Psoas muscle (tissue), 8 donors: Measurements from ENCODE around the gene C10orf143. TPM values are rescaled to one million over a fixed set of nuclear protein-coding genes. Genes with fewer than 3 reads are reported as not detected.
A peak's percentile ranks its signal among the peaks of the same experiment; 100 is the strongest.

Source experiments
- ATAC-seq, 4 donors: fragments of 200-7000 bp; cut with Tn5 transposase; one replicate each; pipeline ENCODE4 v1.9.1; 2020; ENCODE audit warnings: moderate library complexity in 3 of 4, mild to moderate bottlenecking in 2 of 4
- DNase-seq, 2 donors: peaks; one replicate each; pipeline ENCODE4 v3.0.0-alpha.2; 2020
- H3K27ac ChIP-seq: fragments of 200-600 bp; one replicate; pipeline ENCODE4 v1.8.0; 2022
- H3K27me3 ChIP-seq, 3 donors: fragments of 200-600 bp in 1 of 3; one replicate each; pipeline versions ENCODE4 v1.6.1 to v1.8.0; 2013 to 2022; ENCODE audit warnings: low read length in 2 of 3, mild to moderate bottlenecking in 2 of 3, moderate library complexity in 1 of 3; ENCODE audit not compliant: insufficient read depth in 3 of 3
- H3K36me3 ChIP-seq, 2 donors: fragments of 200-600 bp in 1 of 2; one replicate each; pipeline versions ENCODE4 v1.6.1 to v1.8.0; 2013 to 2022; ENCODE audit warnings: low read depth in 1 of 2, mild to moderate bottlenecking in 1 of 2, moderate library complexity in 1 of 2; ENCODE audit not compliant: insufficient read depth in 1 of 2
- H3K4me1 ChIP-seq: fragments of 200-600 bp; one replicate; pipeline ENCODE4 v1.8.0; 2022
- H3K4me3 ChIP-seq: fragments of 200-600 bp; one replicate; pipeline ENCODE4 v1.8.0; 2022; ENCODE audit warnings: mild to moderate bottlenecking
- H3K9me3 ChIP-seq: fragments of 200-600 bp; one replicate; pipeline ENCODE4 v1.8.0; 2022
- CTCF ChIP-seq: fragments of 200-600 bp; IDR thresholded peaks from one replicate; pipeline ENCODE4 v1.8.0; 2022; ENCODE audit warnings: antibody characterized with exemption
- WGBS, 3 donors: extraction: QIAGEN DNeasy Blood & Tissue Kit; methylation state at CpG; one replicate each; pipeline versions ENCODE4 v1.1.6 to v1.1.7; 2013; 5-methylcytosine and 5-hydroxymethylcytosine counted together
- intact Hi-C, 2 donors: fragments of 100-400 bp; cut with DNase I; formaldehyde crosslinking; loops; one replicate each; pipeline versions ENCODE4 v1.11.0 to v1.14.2; 2022
- polyA plus RNA-seq, 3 donors: library from polyadenylated mRNA; stranded (reverse); fragments of 200-250 nt; gene quantifications; one replicate each; pipeline ENCODE4 v1.2.3, GENCODE V29; 2013
- total RNA-seq, 4 donors: library from RNA; stranded (reverse); fragmentation: NEBNext Ultra II Directional in 2 of 4; extraction: Animal tissue kit (Norgen Biotek cat#: 25700) in 2 of 4; gene quantifications; one replicate each; pipeline versions ENCODE4 v1.2.1 to v1.2.4, GENCODE V29; 2021 to 2023
- donor health status: healthy with polysubstance abuse.
- donor health status: DM: no; HTN: no; CAD: no; lungs with moderate emphysema.
- donor health status: Bipolar disorder and iron deficiency.
- donor health status: healthy.
- donor health status: DM: yes; HTN: yes; CAD: no.
- donor health status: DM: no; HTN: no; CAD: no.
- donor health status: DM: no; HTN: no; CAD: no.
- donor health status: DM: yes; HTN: yes; CAD: no.

The C10orf143 gene
- total and polyA plus RNA-seq, 7 donors: 3.3 to 5.1 (median 4.7) TPM

GRCh38 chr10:130141460-130141859 lies 30.8 kb upstream of the C10orf143 start:
- Histone ChIP-seq H3K36me3 (peaks cover 11 to 23% of the 10 kb centered on the region in 2 donors), H3K4me3 (no peak overlapping the region), H3K4me1 (peaks cover 46% of the 10 kb centered on the region), H3K9me3 (no peaks in the 10 kb centered on the region), H3K27me3 (no peaks in the 10 kb centered on the region), H3K27ac (no peak overlapping the region)
- DNase-seq (no peak), ATAC-seq (no peak)
- intact Hi-C loops: no loop called here
- no peak for TF ChIP-seq CTCF
- 64 to 79% (median 74%) methylated on average over 1 of the region's 1 CpG for WGBS, 3 donors

DNA sequence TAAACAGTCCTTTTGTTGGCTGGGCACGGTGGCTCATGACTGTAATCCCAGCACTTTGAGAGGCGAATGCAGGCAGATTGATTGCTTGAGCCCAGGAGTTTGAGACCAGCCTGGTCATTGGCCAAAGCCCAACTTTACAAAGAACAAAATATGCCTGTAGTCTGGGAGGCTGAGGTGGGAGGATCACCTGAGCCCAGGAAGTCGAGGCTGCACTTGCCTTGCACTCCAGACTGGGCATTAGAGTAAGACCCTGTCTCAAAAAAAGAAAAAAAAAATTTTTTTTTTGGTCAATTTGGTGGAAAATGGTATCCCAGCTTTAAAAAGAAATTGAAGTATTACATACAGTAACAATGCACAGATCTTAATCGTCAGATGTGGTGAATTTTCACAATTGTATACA lies 30.4 kb upstream of the C10orf143 start:
- intact Hi-C loops: no loop called here
- H3K36me3 ChIP-seq: peaks cover 7 to 18% of the 10 kb centered on the region in 2 donors
- H3K27ac ChIP-seq: no peak overlapping the region
- ATAC-seq (no peak), DNase-seq (no peak)
- no peaks in the 10 kb centered on the region for H3K9me3 ChIP-seq
- peaks cover 46% of the 10 kb centered on the region for H3K4me1 ChIP-seq
- no peaks in the 10 kb centered on the region for H3K27me3 ChIP-seq
- TF ChIP-seq CTCF: no peak
- 76 to 88% (median 78%) methylated on average over 4 of the region's 4 CpGs for WGBS, 3 donors
- no peak overlapping the region for H3K4me3 ChIP-seq

DNA sequence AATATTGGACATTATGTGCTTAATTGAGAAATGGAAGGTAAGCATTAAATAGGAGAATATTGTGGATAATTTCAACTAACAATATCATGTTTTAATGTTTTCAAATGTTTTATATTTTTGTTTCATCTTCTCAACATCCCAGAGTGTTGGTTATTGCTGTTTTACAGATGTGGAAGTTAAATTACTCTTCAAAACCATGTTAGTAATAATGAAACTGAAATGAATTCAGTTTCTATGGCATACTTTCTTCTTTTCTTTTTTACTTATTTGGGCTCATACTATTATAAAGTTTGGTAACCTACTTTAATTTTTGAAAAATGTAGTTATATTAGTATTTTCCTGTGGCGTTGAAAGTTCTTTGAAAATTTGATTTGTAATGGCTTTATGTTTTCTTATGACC lies 29.8 kb upstream of the C10orf143 start:
- no peak for TF ChIP-seq CTCF
- H3K27ac ChIP-seq: no peak overlapping the region
- no peak for DNase-seq
- 86 to 98% (median 92%) methylated on average over 1 of the region's 1 CpG for WGBS, 3 donors
- no peaks in the 10 kb centered on the region for H3K9me3 ChIP-seq
- no peak overlapping the region for H3K4me3 ChIP-seq
- ATAC-seq: no peak
- intact Hi-C loops: no loop called here
- peaks cover 5 to 12% of the 10 kb centered on the region in 2 donors for H3K36me3 ChIP-seq
- no peaks in the 10 kb centered on the region for H3K27me3 ChIP-seq
- H3K4me1 ChIP-seq: peaks cover 46% of the 10 kb centered on the region

GRCh38 chr10:130138479-130138866 lies 27.8 kb upstream of the C10orf143 start:
- TF ChIP-seq CTCF: no peak

More at GRCh38 chr10:130138479-130138866, 27.8 kb upstream of the C10orf143 start:
- H3K9me3 ChIP-seq: no peaks in the 10 kb centered on the region
- H3K4me3 ChIP-seq: peak overlapping the region; percentile 100
- no peaks in the 10 kb centered on the region for H3K27me3 ChIP-seq
- H3K36me3 ChIP-seq: peaks cover 5 to 8% of the 10 kb centered on the region in 2 donors
- DNase-seq: no peak
- peak; percentile 53 to 70 (median 64) for ATAC-seq
- intact Hi-C loops: loop anchor here in 1 of 2 donors (10.0 kb wide), 1 partner anchor 254 kb away; no protein-coding TSS in a partner anchor
- H3K27ac ChIP-seq: peak overlapping the region; percentile 91
- 70 to 80% (median 76%) methylated on average over 3 of the region's 3 CpGs for WGBS, 3 donors
- peaks cover 42% of the 10 kb centered on the region for H3K4me1 ChIP-seq
